Peyer's patch (tissue), 4 donors: ENCODE data around the gene ABCA10.

Source experiments
- CTCF ChIP-seq, 6 experiments: fragments of 450-650 bp in 4 of 6; fragments of 200-600 bp in 2 of 6; sonication (generic) in 1 of 6; IDR thresholded peaks; one replicate each; pipeline ENCODE4 v1.5.1; 2017 to 2019; ENCODE audit warnings: antibody characterized with exemption in 6 of 6, mild to moderate bottlenecking in 3 of 6, moderate library complexity in 1 of 6
- POLR2A ChIP-seq, 2 donors: fragments of 450-650 bp; IDR thresholded peaks; one replicate each; pipeline ENCODE4 v1.5.1; 2017; ENCODE audit warnings: antibody characterized with exemption in 2 of 2, mild to moderate bottlenecking in 2 of 2, moderate library complexity in 2 of 2

- TF ChIP-seq CTCF (IDR thresholded peaks at IDR 0.05) (no peak), POLR2A (IDR thresholded peaks at IDR 0.05) (no peak)
Observed at GRCh38 chr17:69179227-69179952, 49.2 kb downstream of the ABCA10 start.
